BE2C (cell line): ENCODE measurements around the gene CCDC136.

ENCODE experiments used
- DNase-seq: peaks from one replicate; pipeline ENCODE4 v3.0.0-alpha.2; 2020
- H3K27me3 ChIP-seq: fragments of 250-450 bp; sonication (Bioruptor Pico); 2 replicates; pipeline ENCODE4 v1.5.1; 2020; ENCODE audit warnings: mild to moderate bottlenecking
- H3K36me3 ChIP-seq: fragments of 250-450 bp; sonication (Bioruptor Pico); 2 replicates; pipeline ENCODE4 v1.5.1; 2020; ENCODE audit warnings: mild to moderate bottlenecking
- H3K4me1 ChIP-seq: fragments of 250-450 bp; sonication (Bioruptor Pico); 2 replicates; pipeline ENCODE4 v1.5.1; 2020
- H3K4me3 ChIP-seq: 2 replicates; pipeline ENCODE4 v1.5.1; 2011; ENCODE audit warnings: low read depth, low read length
- H3K9me3 ChIP-seq: fragments of 250-450 bp; sonication (Bioruptor Pico); 2 replicates; pipeline ENCODE4 v1.5.1; 2020
- TF ChIP-seq, protein P1 (sequence below): IDR thresholded peaks from 2 replicates; pipeline ENCODE4 v1.5.1; 2012; ENCODE audit warnings: mild to moderate bottlenecking, low read depth, low read length

The CCDC136 gene

DNA sequence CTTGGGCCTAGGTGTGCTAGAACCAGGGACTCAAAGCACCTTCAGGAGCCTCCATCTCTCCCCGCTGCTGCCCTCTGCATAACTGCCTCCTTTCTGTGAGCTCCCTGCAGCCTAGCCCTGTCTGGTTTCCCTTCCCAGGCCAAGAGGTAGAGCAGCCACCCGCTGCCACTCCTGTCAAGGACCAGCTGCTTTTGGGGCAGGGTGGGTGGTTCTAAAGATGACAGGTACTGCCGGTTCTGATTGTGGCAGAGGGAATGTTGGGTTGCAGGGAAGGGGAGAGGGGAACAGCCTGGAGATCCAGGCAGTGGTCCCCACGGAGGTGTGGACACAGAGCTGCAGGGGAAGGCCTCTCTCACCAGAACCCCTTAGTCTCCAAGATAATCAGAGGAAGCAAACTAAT lies 34.7 kb downstream of the CCDC136 start:
- H3K9me3 ChIP-seq: no peaks in the 10 kb centered on the region
- peaks cover 13% of the 10 kb centered on the region for H3K4me1 ChIP-seq
- no peak for DNase-seq
- no peaks in the 10 kb centered on the region for H3K27me3 ChIP-seq
- TF ChIP-seq, protein P1, sequence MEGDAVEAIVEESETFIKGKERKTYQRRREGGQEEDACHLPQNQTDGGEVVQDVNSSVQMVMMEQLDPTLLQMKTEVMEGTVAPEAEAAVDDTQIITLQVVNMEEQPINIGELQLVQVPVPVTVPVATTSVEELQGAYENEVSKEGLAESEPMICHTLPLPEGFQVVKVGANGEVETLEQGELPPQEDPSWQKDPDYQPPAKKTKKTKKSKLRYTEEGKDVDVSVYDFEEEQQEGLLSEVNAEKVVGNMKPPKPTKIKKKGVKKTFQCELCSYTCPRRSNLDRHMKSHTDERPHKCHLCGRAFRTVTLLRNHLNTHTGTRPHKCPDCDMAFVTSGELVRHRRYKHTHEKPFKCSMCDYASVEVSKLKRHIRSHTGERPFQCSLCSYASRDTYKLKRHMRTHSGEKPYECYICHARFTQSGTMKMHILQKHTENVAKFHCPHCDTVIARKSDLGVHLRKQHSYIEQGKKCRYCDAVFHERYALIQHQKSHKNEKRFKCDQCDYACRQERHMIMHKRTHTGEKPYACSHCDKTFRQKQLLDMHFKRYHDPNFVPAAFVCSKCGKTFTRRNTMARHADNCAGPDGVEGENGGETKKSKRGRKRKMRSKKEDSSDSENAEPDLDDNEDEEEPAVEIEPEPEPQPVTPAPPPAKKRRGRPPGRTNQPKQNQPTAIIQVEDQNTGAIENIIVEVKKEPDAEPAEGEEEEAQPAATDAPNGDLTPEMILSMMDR: no peak
- no peak overlapping the region for H3K4me3 ChIP-seq
- peaks cover 2% of the 10 kb centered on the region; the same call in 1 of the 2 replicates for H3K36me3 ChIP-seq

DNA sequence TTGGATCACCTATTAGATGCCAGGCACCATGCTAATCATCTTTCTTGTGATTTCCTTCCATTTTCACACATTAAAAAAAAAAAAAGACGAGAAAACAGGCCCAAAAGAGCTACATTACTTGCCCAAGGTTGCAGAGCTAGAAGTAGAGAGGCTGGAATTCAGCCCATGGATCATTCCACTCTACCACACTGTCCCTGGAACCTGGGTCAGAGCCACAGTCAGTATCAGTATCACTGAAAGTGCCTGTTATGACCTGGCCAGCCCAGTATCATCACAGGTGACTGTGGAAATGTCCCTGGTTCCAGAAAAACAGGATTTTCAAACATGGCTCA lies 35.1 kb downstream of the CCDC136 start:
- Histone ChIP-seq H3K4me1 (peaks cover 13% of the 10 kb centered on the region), H3K27me3 (no peaks in the 10 kb centered on the region), H3K36me3 (no peaks in the 10 kb centered on the region), H3K4me3 (no peak overlapping the region), H3K9me3 (no peaks in the 10 kb centered on the region)
- DNase-seq: no peak
- TF ChIP-seq, protein P1: no peak

DNA sequence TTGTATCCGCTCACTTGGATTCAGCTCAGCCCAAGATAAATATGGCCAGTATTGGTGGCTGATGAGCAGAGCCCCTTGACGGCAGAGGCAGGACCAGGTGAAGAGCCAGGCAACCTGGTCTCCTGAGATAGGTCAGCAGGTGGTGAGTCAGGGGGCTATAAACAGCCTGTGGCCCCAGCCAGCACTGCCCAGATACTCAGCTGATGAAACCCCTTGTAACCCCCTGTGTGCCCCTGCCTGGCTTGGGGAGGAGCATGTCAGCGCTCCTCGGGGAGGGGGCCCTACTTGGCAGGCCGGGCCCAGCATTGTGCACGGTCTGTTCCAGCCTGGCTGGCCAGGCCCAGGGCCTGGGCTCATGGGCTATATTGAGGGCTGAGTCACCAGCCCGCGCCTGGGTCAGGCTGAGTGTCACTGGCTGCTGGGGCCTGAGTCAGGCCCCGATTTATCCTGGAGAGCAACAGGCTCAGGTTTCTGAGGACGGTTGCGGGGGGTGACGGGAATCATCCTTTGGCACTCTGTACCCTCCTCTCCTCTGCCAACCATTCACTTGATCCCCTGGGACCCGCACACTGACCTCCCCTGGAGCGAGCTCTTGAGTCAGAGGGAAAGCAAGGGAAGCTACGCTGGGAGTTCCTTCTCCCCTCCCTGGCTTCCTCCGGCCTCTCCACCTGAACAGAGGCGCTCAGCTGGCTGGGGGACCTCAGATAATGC lies 35.6 kb downstream of the CCDC136 start:
- DNase-seq: peak; percentile 56

DNA sequence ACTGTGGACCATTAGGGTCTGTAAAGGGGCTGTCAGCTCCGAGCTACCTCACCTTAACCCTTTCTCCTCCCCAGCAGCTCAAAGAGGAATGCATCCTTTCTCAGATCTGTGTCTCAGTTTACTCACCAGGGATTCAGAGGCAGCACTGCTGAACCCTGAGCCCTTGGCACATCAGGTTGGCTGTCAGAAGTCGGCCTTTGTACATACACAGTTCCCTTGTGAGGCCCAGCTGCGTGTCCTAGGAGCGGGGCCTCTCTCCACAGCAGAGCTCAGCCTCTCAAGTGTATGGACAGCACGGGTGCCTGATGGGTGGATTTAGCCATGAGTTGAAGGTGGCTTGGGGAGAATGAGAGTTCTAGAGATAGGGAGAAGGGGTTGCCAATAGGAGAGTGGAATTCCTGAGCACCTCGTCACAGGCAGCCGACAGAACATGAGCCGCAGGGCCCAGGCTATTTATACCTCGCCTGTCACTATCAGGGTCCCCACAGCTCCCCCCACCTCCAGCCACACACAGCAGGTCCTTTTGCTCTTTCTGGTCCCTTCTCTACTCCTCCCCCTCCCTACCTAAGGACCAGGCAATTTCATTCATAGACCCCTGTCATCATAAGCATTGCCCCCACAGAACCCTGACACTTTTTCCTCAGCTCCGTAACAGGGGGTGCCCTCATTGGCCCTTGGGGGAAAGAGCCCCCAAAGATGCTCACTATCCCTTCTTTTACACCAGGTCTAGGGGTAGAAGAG lies 36.4 kb downstream of the CCDC136 start:
- peaks cover 19% of the 10 kb centered on the region for H3K4me1 ChIP-seq
- no peaks in the 10 kb centered on the region for H3K9me3 ChIP-seq
- no peaks in the 10 kb centered on the region for H3K36me3 ChIP-seq
- H3K27me3 ChIP-seq: no peaks in the 10 kb centered on the region
- no peak for DNase-seq
- no peak overlapping the region for H3K4me3 ChIP-seq
- TF ChIP-seq, protein P1: no peak

More for the DNA sequence above, 35.6 kb downstream of the CCDC136 start:
- Histone ChIP-seq H3K9me3 (no peaks in the 10 kb centered on the region), H3K4me1 (peaks cover 13% of the 10 kb centered on the region), H3K36me3 (no peaks in the 10 kb centered on the region), H3K4me3 (no peak overlapping the region), H3K27me3 (no peaks in the 10 kb centered on the region)
- TF ChIP-seq, protein P1: no peak

DNA sequence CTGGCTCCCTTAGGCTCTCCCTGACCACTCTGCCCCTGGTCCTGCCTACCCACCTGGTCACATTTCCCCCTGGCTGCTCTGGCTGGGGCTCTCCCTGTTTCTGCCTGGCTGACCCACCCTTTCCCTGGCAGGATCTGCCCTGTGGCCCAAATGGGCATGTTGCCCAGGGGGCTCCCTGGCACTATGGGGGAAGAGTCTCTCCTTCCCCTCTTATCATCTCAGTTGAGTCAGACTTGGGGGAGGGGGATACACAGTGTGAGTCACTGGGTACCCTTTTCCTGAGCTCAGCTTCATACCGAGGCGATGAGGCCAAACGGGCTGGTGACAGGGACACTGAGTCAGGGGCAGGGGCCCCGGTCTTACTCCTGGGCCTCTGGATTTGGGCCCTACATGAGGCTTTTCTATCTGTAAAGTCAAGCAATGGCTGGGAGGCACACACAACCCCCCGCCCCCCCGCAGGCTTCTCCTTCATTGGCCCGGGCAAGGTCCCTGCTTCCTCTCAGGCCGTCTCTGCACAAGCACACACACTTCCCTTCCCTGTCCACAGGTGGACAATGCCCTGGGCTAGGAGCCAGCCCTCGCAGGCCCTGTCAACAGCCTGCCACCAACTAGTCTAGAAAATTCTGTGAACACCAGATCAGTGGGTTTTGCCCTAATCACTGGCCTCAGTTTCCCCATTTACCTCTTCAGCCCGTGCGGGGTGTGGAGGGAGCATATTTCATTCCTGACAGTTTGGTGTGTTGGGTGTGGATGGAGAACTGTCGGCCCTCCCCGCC lies 37.8 kb downstream of the CCDC136 start:
- DNase-seq: no peak
- TF ChIP-seq, protein P1: no peak
- Histone ChIP-seq H3K27me3 (no peaks in the 10 kb centered on the region), H3K9me3 (no peaks in the 10 kb centered on the region), H3K4me1 (peaks cover 23% of the 10 kb centered on the region), H3K4me3 (peak overlapping the region; percentile 88), H3K36me3 (no peaks in the 10 kb centered on the region)
